SK-N-SH (cell line): ENCODE measurements around the gene NUP210L.

Source experiments
- CTCF ChIP-seq: fragments of 200-600 bp; sonication (generic); IDR thresholded peaks from 2 replicates; pipeline ENCODE4 v1.6.1; 2017; ENCODE audit warnings: antibody characterized with exemption, mild to moderate bottlenecking, moderate library complexity
- ELF1 ChIP-seq: IDR thresholded peaks from 2 replicates; pipeline ENCODE4 v1.4.0; 2012
- EP300 ChIP-seq, 2 experiments: IDR thresholded peaks; 2 replicates each; pipeline versions ENCODE4 v1.4.0 to v1.6.1; 2012; ENCODE audit warnings: borderline replicate concordance in 1 of 2, low read depth in 1 of 2, low read length in 1 of 2
- EZH2phosphoT487 ChIP-seq: fragments of 200-600 bp; sonication (generic); IDR thresholded peaks from 2 replicates; pipeline ENCODE4 v1.6.1; 2017; ENCODE audit warnings: low read depth, mixed run types, mild to moderate bottlenecking, antibody characterized with exemption, moderate library complexity, borderline replicate concordance
- GABPA ChIP-seq: IDR thresholded peaks from 2 replicates; pipeline ENCODE4 v1.4.0; 2012; ENCODE audit warnings: low read depth, mild to moderate bottlenecking
- MEF2A ChIP-seq: IDR thresholded peaks from 2 replicates; pipeline ENCODE4 v1.4.0; 2012; ENCODE audit warnings: low read depth, borderline replicate concordance
- MXI1 ChIP-seq: IDR thresholded peaks from 2 replicates; pipeline ENCODE4 v1.6.1; 2012; ENCODE audit warnings: mild to moderate bottlenecking, low read depth, low read length, improper control_type of control experiment
- NFIC ChIP-seq: IDR thresholded peaks from 2 replicates; pipeline ENCODE4 v1.4.0; 2012; ENCODE audit warnings: borderline replicate concordance
- PBX3 ChIP-seq: IDR thresholded peaks from 2 replicates; pipeline ENCODE4; 2012
- POLR2AphosphoS5 ChIP-seq: IDR thresholded peaks from 2 replicates; pipeline ENCODE4 v1.6.1; 2012; ENCODE audit warnings: low read depth, low read length
- RAD21 ChIP-seq: IDR thresholded peaks from 2 replicates; pipeline ENCODE4 v1.6.1; 2012; ENCODE audit warnings: mild to moderate bottlenecking, low read length
- RFX5 ChIP-seq: IDR thresholded peaks from 2 replicates; pipeline ENCODE4 v1.6.1; 2012; ENCODE audit warnings: mild to moderate bottlenecking, improper control_type of control experiment, low read length
- RXRA ChIP-seq: IDR thresholded peaks from 2 replicates; pipeline ENCODE4 v1.4.0; 2012; ENCODE audit warnings: low read depth, mild to moderate bottlenecking, borderline replicate concordance
- TF ChIP-seq, protein P1 (sequence below): IDR thresholded peaks from 2 replicates; pipeline ENCODE4 v1.4.0; 2012; ENCODE audit warnings: low read depth

DNA sequence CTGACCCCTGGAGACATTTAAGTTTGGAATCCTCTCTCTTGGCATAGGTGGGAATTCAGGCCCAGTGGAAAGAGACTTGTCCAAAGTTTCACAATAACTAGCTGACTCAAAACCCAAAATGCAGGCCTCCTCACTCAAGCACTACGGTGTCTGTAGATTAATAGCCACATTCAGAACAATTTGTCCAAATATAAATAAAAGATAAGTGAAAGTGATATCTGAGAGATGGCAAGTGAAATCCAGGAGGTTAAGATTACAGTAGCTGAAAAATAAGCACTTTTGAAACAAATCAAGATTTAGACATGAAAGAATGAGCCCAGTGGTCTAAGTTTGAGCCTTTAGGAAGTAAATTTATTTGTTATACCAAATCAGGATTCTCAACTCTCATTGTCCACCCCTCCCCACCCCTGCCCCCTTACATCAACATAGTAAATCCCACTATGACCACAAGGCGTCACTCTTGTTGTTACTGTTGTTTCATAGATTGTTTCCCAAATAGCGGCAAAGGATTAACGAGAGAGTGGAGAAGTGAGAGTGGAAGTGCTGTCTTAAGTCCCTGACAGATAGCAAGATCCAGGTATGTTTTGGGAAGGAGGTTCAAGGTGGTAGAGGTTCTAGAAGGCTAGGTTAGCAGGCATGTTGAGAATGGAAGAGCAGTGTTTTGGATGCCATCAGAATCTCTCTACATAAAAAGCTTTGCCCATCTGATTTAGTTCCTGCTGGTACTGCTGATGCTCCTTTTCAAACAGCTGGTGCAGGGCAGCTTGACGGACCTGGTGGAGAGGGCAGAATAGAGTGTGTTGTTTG lies 44.1 kb upstream of the NUP210L start:
- TF ChIP-seq MEF2A = no peak
- TF ChIP-seq PBX3 = no peak
- no peak; the same call in 1 of the 2 replicates for TF ChIP-seq MXI1
- no peak for TF ChIP-seq NFIC
- peak; percentile 64 for TF ChIP-seq CTCF
- TF ChIP-seq GABPA = no peak
- no peak for TF ChIP-seq RFX5
- no peak for TF ChIP-seq EP300 (IDR thresholded peaks at IDR 0.05; ENCODE audit: borderline replicate concordance in 1 of 2, low read depth in 1 of 2, low read length in 1 of 2)
- TF ChIP-seq EZH2phosphoT487 = no peak
- TF ChIP-seq RAD21 = peak; percentile 70
- TF ChIP-seq, protein P1, sequence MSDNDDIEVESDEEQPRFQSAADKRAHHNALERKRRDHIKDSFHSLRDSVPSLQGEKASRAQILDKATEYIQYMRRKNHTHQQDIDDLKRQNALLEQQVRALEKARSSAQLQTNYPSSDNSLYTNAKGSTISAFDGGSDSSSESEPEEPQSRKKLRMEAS = no peak
- no peak for TF ChIP-seq ELF1
- no peak for TF ChIP-seq POLR2AphosphoS5
- TF ChIP-seq RXRA = no peak
